K562 (cell line): ENCODE measurements around the gene CRYGB. TPM values are rescaled to one million over a fixed set of nuclear protein-coding genes. Genes with fewer than 3 reads are reported as not detected.

ENCODE experiments used
- ATAC-seq: fragments of 200-7000 bp; cut with Tn5 transposase; 3 replicates; pipeline ENCODE4 v1.9.1; 2020; ENCODE audit warnings: moderate library complexity
- BruUV-seq: library from RNA; stranded (reverse); fragments of 400-500 nt; replicated peaks from 2 replicates; lab custom pipeline; 2021; lab: Mats Ljungman, UMichigan
- CTCF ChIA-PET: fragments of 300-600 bp; formaldehyde crosslinking; extraction: SDS; loops from one replicate; lab custom pipeline; 2021; ENCODE audit warnings: low intra/inter-chr PET ratio; lab: Yijun Ruan, JAX
- POLR2A ChIA-PET: fragments of 300-600, 350-650 bp; sonication (Branson Sonifier 250); formaldehyde crosslinking; extraction: SDS; loops from one replicate; lab custom pipeline; 2021; ENCODE audit warnings: antibody characterized with exemption, inconsistent platforms; lab: Yijun Ruan, JAX
- DNase-seq, 4 experiments: peaks; one replicate each; pipeline versions ENCODE4 v3.0.0 to v3.0.0-alpha.2; 2011 to 2018; ENCODE audit warnings: low spot score in 3 of 4, mixed read lengths in 3 of 4; ENCODE audit errors: extremely low read depth in 1 of 4
- FAIRE-seq: peaks from 2 replicates; lab custom pipeline; 2011; peaks lifted over from hg19 to GRCh38; lab: Jason Lieb, UNC
- H2AFZ ChIP-seq: 2 replicates; pipeline ENCODE4 v1.6.0; 2011; ENCODE audit warnings: low read depth, low read length, control low read depth, inconsistent platforms
- H3K27ac ChIP-seq: fragments of 200-600 bp; 3 replicates; pipeline ENCODE4 v1.8.0; 2011; ENCODE audit warnings: low read depth, mild to moderate bottlenecking, control low read depth, inconsistent platforms, low read length, moderate library complexity, mixed read lengths; ENCODE audit errors: extremely low read depth
- H3K27me3 ChIP-seq, 2 experiments: fragments of 300-600 bp in 1 of 2; 2 replicates in 1 of 2; 3 replicates in 1 of 2; pipeline versions ENCODE4 v1.6.0 to v1.8.0; 2011; ENCODE audit warnings: inconsistent platforms in 2 of 2, low read length in 2 of 2, mild to moderate bottlenecking in 1 of 2, mixed read lengths in 1 of 2, moderate library complexity in 1 of 2; ENCODE audit not compliant: control insufficient read depth in 2 of 2, insufficient read depth in 2 of 2
- H3K36me3 ChIP-seq: fragments of 300-600 bp; 3 replicates; pipeline ENCODE4 v1.8.0; 2011; ENCODE audit warnings: mild to moderate bottlenecking, low read length, inconsistent platforms; ENCODE audit not compliant: control insufficient read depth, insufficient read depth
- H3K4me1 ChIP-seq, 2 experiments: fragments of 200-600 bp in 1 of 2; replicated peaks in 1 of 2; 2 replicates in 1 of 2; 3 replicates in 1 of 2; pipeline versions ENCODE4 v1.5.1 to v1.8.0; 2011; ENCODE audit warnings: inconsistent platforms in 2 of 2, low read length in 2 of 2, mild to moderate bottlenecking in 1 of 2, mixed read lengths in 1 of 2, moderate library complexity in 1 of 2; ENCODE audit not compliant: control insufficient read depth in 2 of 2, insufficient read depth in 2 of 2
- H3K4me2 ChIP-seq: 2 replicates; pipeline ENCODE4 v1.6.1; 2011; ENCODE audit warnings: low read length, control low read depth, inconsistent platforms, mixed read lengths; ENCODE audit not compliant: insufficient read depth
- H3K4me3 ChIP-seq: fragments of 200-600 bp; sonication (generic), shearing (Covaris generic); 2 replicates; pipeline ENCODE4 v1.5.1; 2016; ENCODE audit warnings: control low read depth, inconsistent platforms
- H3K79me2 ChIP-seq: fragments of 200-600 bp; 3 replicates; pipeline ENCODE4 v1.8.0; 2011; ENCODE audit warnings: low read length, inconsistent platforms; ENCODE audit not compliant: control insufficient read depth, insufficient read depth
- H3K9ac ChIP-seq, 2 experiments: 2 replicates each; pipeline versions ENCODE4 v1.6.0 to v1.6.1; 2011; ENCODE audit warnings: low read depth in 2 of 2, low read length in 2 of 2, control low read depth in 1 of 2, inconsistent platforms in 1 of 2, mild to moderate bottlenecking in 1 of 2, mixed read lengths in 1 of 2; ENCODE audit not compliant: insufficient read depth in 1 of 2
- H3K9me1 ChIP-seq: one replicate; pipeline ENCODE4 v1.6.0; 2011; ENCODE audit warnings: inconsistent platforms, mild to moderate bottlenecking, low read length, moderate library complexity; ENCODE audit not compliant: control insufficient read depth, insufficient read depth
- H3K9me3 ChIP-seq: replicated peaks from 2 replicates; pipeline ENCODE4 v1.5.1; 2011; ENCODE audit warnings: low read depth, low read length, inconsistent platforms; ENCODE audit not compliant: control insufficient read depth, insufficient read depth
- H4K20me1 ChIP-seq: replicated peaks from 2 replicates; pipeline ENCODE4 v1.6.1; 2011; ENCODE audit warnings: low read length, inconsistent platforms, mixed read lengths; ENCODE audit not compliant: control insufficient read depth, insufficient read depth
- C11orf30 ChIP-seq: fragments of 450-650 bp; IDR thresholded peaks from 2 replicates; pipeline ENCODE4 v1.6.1; 2016; ENCODE audit warnings: low read depth, mild to moderate bottlenecking
- CBX1 ChIP-seq: sonication (generic); IDR thresholded peaks from 2 replicates; pipeline ENCODE4 v1.6.1; 2016; ENCODE audit warnings: antibody characterized with exemption, low read depth, mild to moderate bottlenecking
- CEBPB ChIP-seq: fragments of 450-650 bp; IDR thresholded peaks from 2 replicates; pipeline ENCODE4 v1.6.1; 2016; ENCODE audit warnings: missing genetic modification characterization, missing compliant biosample characterization
- CEBPG ChIP-seq, 3 experiments: fragments of 200-800 bp in 1 of 3; sonication (Bioruptor generic) in 1 of 3; sonication (generic) in 1 of 3; formaldehyde crosslinking in 1 of 3; IDR thresholded peaks in 2 of 3; conservative IDR thresholded peaks in 1 of 3; 2 replicates each; pipeline versions ENCODE4 v1.6.1 to v1.8.0; 2016 to 2022; ENCODE audit warnings: missing compliant biosample characterization in 2 of 3, missing genetic modification characterization in 2 of 3, mild to moderate bottlenecking in 1 of 3, missing genetic modification reagents in 1 of 3
- ERF ChIP-seq: fragments of 450-650 bp; formaldehyde crosslinking; IDR thresholded peaks from 2 replicates; pipeline ENCODE4 v1.4.0; 2020; ENCODE audit warnings: mild to moderate bottlenecking, mixed read lengths
- GTF2A2 ChIP-seq: IDR thresholded peaks from 2 replicates; pipeline ENCODE4 v1.6.1; 2016; ENCODE audit warnings: mild to moderate bottlenecking, missing genetic modification characterization, missing compliant biosample characterization
- MAFF ChIP-seq: IDR thresholded peaks from 2 replicates; pipeline ENCODE4 v1.6.1; 2012; ENCODE audit warnings: low read length, improper control_type of control experiment
- MAFK ChIP-seq: IDR thresholded peaks from 2 replicates; pipeline ENCODE4 v1.6.1; 2011; ENCODE audit warnings: low read length, improper control_type of control experiment
- MTA1 ChIP-seq: fragments of 450-650 bp; IDR thresholded peaks from 2 replicates; pipeline ENCODE4 v1.6.1; 2017; ENCODE audit warnings: borderline replicate concordance
- NFE2L1 ChIP-seq: fragments of 450-650 bp; IDR thresholded peaks from 2 replicates; pipeline ENCODE4 v1.6.1; 2016; ENCODE audit warnings: missing genetic modification characterization, low read depth, mild to moderate bottlenecking, missing compliant biosample characterization, moderate library complexity, borderline replicate concordance
- SIN3A ChIP-seq, 2 experiments: fragments of 150-350 bp in 1 of 2; IDR thresholded peaks; 2 replicates each; pipeline ENCODE4 v1.6.1; 2011 to 2016; ENCODE audit warnings: borderline replicate concordance in 2 of 2, low read depth in 2 of 2, low read length in 2 of 2, mild to moderate bottlenecking in 2 of 2, moderate library complexity in 2 of 2; ENCODE audit not compliant: control insufficient read depth in 1 of 2
- STAT5A ChIP-seq: IDR thresholded peaks from 2 replicates; pipeline ENCODE4 v1.6.1; 2012; ENCODE audit warnings: low read length, inconsistent platforms, borderline replicate concordance
- WGBS: fragments of 100-300 bp; shearing (Covaris generic); methylation state at CpG from one replicate; pipeline ENCODE4 v1.1.6; 2016; ENCODE audit warnings: low coverage, mixed read lengths; ENCODE audit not compliant: insufficient coverage; ENCODE audit errors: missing lambda C conversion rate; 5-methylcytosine and 5-hydroxymethylcytosine counted together
- in situ Hi-C: fragments of 300-500 bp; cut with MboI; formaldehyde crosslinking; loops from 4 replicates; pipeline ENCODE4 v1.15.0; 2018; ENCODE audit warnings: inconsistent platforms, mixed read lengths
- intact Hi-C: fragments of 100-400 bp; cut with micrococcal nuclease; formaldehyde crosslinking; loops from 2 replicates; pipeline ENCODE4 v1.14.2; 2022
- polyA plus RNA-seq, 8 experiments: library from polyadenylated mRNA; depleted of rRNA in 4 of 8; stranded (reverse) in 5 of 8; unstranded in 3 of 8; fragments of >200 nt; fragmentation: Nextera tagmentation in 2 of 8; fragmentation: Illumina TruSeq in 1 of 8; extraction: Ambion mirVana in 2 of 8; extraction: Trizol in 1 of 8; gene quantifications; 2 replicates each; pipeline versions ENCODE4 v1.2.1 to v1.2.3, GENCODE V29; 2011 to 2014; ENCODE audit warnings: inconsistent platforms in 1 of 8, missing spikeins in 1 of 8
- total RNA-seq, 7 experiments: library from RNA; depleted of rRNA in 6 of 7; stranded (reverse); fragments of >200 nt in 6 of 7; fragmentation: Illumina TruSeq in 2 of 7; extraction: Trizol in 2 of 7; gene quantifications; 2 replicates each; pipeline versions ENCODE4 v1.2.1 to v1.2.3, GENCODE V29; 2011 to 2021; ENCODE audit warnings: low replicate concordance in 1 of 7
- TF ChIP-seq, protein P1 (sequence below), 3 experiments: fragments of 200-800 bp in 1 of 3; sonication (Bioruptor generic) in 1 of 3; sonication (generic) in 1 of 3; formaldehyde crosslinking in 1 of 3; IDR thresholded peaks; 2 replicates each; pipeline versions ENCODE4 v1.6.1 to v1.8.0; 2016 to 2022; ENCODE audit warnings: mild to moderate bottlenecking in 2 of 3, missing compliant biosample characterization in 2 of 3, missing genetic modification characterization in 2 of 3, missing genetic modification reagents in 1 of 3
- TF ChIP-seq, protein P2 (sequence below), 3 experiments: IDR thresholded peaks in 2 of 3; conservative IDR thresholded peaks in 1 of 3; 2 replicates each; pipeline ENCODE4 v1.5.1; 2011 to 2012; ENCODE audit warnings: low read length in 3 of 3, mild to moderate bottlenecking in 3 of 3, control low read depth in 2 of 3, improper control_type of control experiment in 1 of 3, inconsistent platforms in 1 of 3, low read depth in 1 of 3, mixed read lengths in 1 of 3, moderate library complexity in 1 of 3; ENCODE audit not compliant: insufficient read depth in 2 of 3

Gene CRYGB
- total and polyA plus RNA-seq, 9 of the 15 experiments (the other 6 are each of a cell fraction or from before 2014, with no cell fraction given): not detected

DNA sequence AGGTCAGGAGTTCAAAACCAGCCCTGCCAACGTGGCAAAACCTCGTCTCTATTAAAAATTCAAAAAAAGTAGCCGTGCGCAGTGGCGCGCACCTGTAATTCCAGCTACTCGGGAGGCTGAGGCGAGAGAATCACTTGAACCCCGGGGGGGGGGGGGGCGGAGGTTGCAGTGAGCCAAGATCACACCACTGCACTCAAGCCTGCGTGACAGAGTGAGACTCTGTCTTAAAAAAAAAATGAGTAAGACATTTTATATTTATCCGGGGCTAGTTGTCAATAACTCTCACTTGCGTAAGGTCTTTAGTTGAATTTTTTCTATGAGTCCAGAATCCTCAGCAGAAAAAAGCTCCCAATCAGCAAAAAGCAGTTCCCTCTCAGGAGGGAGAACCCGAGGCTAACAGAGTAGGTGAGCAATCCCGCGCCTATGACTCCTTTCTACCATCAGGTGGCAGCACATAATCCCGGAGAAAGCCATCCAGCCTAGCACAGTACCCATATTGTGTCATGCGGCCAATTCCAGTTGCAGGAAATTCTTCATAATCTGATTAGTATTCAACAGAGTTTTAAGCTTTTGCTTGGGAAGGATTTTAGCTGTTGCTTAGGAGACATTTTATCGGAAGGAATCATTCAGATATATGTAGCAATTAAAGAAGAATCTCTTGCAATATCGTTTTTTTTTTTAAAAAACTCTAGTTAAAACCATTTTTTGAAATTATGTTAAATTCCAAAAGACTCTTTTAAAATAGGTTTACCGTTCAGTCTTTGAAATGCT lies 29.3 kb upstream of the CRYGB start:
- peak overlapping the region; percentile 71 for H2AFZ ChIP-seq
- WGBS: 35% methylated on average over 16 of the region's 21 CpGs
- H3K36me3 ChIP-seq: no peaks in the 10 kb centered on the region
- no peaks in the 10 kb centered on the region for H3K79me2 ChIP-seq
- intact Hi-C loops: loop anchor here (1.0 to 10.0 kb wide), 4 partner anchors 72 to 200 kb away; no protein-coding TSS in a partner anchor
- CTCF ChIA-PET: interaction anchor here (0.6 to 1.3 kb wide), 2 partner anchors 71 to 79 kb away, joined by 3 read pairs; partner anchors contain the start of gene IDH1
- POLR2A ChIA-PET: interaction anchor here (0.6 to 1.4 kb wide), 5 partner anchors 9 to 418 kb away, joined by 3 to 6 read pairs (median 3); no protein-coding TSS in a partner anchor
- BruUV-seq: no TSS peak
- no peaks in the 10 kb centered on the region; the same call in 1 of the 2 replicates for H3K9me3 ChIP-seq
- H4K20me1 ChIP-seq: no peaks in the 10 kb centered on the region
- H3K9me1 ChIP-seq: no peaks in the 10 kb centered on the region
- no peak overlapping the region for H3K9ac ChIP-seq
- peak; percentile 98 for ATAC-seq
- peaks cover 6 to 18% of the 10 kb centered on the region in 2 experiments; a peak in 3 of 5 replicates for H3K4me1 ChIP-seq
- H3K4me2 ChIP-seq: no peak overlapping the region
- in situ Hi-C loops: no loop called here
- FAIRE-seq: peak; percentile 88
- no peaks in the 10 kb centered on the region for H3K27me3 ChIP-seq
- DNase-seq: peak; percentile 61 to 85 (median 66)
- H3K4me3 ChIP-seq: no peak overlapping the region
- H3K27ac ChIP-seq: no peak overlapping the region
- TF ChIP-seq CEBPB (tag) (peak; percentile 60), MAFK (peak; percentile 76), CEBPG (CRISPR knock-in tag; IDR thresholded peaks at IDR 0.05) (peak; percentile 22; the same call in 1 of the 2 replicates), CEBPG (tag; conservative IDR thresholded peaks at IDR 0.05 in 1 of 2, IDR thresholded peaks at IDR 0.05 in 1 of 2) (peak in 1 of 2 experiments; percentile 22; a peak in 1 of 4 replicates), ERF (CRISPR knock-in tag) (no peak), STAT5A (no peak), MTA1 (no peak), SIN3A (IDR thresholded peaks at IDR 0.05; ENCODE audit: borderline replicate concordance in 2 of 2, control insufficient read depth in 1 of 2, low read depth in 2 of 2, low read length in 2 of 2) (no peak), C11orf30 (peak; percentile 81), GTF2A2 (tag) (no peak), MAFF (peak; percentile 73), NFE2L1 (tag) (no peak), CBX1 (no peak)
- TF ChIP-seq, protein P1, sequence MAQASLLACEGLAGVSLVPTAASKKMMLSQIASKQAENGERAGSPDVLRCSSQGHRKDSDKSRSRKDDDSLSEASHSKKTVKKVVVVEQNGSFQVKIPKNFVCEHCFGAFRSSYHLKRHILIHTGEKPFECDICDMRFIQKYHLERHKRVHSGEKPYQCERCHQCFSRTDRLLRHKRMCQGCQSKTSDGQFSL (CRISPR knock-in tag; IDR thresholded peaks at IDR 0.05): no peak
- TF ChIP-seq, protein P1 (tag; IDR thresholded peaks at IDR 0.05): no peak
- TF ChIP-seq, protein P2, sequence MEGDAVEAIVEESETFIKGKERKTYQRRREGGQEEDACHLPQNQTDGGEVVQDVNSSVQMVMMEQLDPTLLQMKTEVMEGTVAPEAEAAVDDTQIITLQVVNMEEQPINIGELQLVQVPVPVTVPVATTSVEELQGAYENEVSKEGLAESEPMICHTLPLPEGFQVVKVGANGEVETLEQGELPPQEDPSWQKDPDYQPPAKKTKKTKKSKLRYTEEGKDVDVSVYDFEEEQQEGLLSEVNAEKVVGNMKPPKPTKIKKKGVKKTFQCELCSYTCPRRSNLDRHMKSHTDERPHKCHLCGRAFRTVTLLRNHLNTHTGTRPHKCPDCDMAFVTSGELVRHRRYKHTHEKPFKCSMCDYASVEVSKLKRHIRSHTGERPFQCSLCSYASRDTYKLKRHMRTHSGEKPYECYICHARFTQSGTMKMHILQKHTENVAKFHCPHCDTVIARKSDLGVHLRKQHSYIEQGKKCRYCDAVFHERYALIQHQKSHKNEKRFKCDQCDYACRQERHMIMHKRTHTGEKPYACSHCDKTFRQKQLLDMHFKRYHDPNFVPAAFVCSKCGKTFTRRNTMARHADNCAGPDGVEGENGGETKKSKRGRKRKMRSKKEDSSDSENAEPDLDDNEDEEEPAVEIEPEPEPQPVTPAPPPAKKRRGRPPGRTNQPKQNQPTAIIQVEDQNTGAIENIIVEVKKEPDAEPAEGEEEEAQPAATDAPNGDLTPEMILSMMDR (IDR thresholded peaks at IDR 0.05 in 2 of 3, conservative IDR thresholded peaks at IDR 0.05 in 1 of 3; ENCODE audit: insufficient read depth in 2 of 3, low read depth in 1 of 3, low read length in 3 of 3): peak; percentile 75 to 83 (median 79)
